Esophagus squamous epithelium (tissue), 5 donors: ENCODE results near the gene TSPAN5. TPM values are rescaled to one million over a fixed set of nuclear protein-coding genes. Genes with fewer than 3 reads are reported as not detected.

Experiments
- DNase-seq: peaks from one replicate; lab custom pipeline; 2025; lab: John Stamatoyannopoulos, UW
- H3K27ac ChIP-seq, 4 donors: fragments of 200-600 bp; sonication (generic); one replicate each; pipeline ENCODE4 v1.5.1; 2016 to 2019; ENCODE audit warnings: mild to moderate bottlenecking in 1 of 4
- H3K27me3 ChIP-seq, 4 donors: fragments of 200-600 bp; sonication (generic); 1 replicate in 3 of 4; 2 replicates in 1 of 4; pipeline versions ENCODE4 v1.5.1 to v1.6.0; 2017 to 2021; ENCODE audit warnings: antibody characterized with exemption in 1 of 4
- H3K36me3 ChIP-seq, 3 donors: fragments of 200-600 bp; sonication (generic); one replicate each; pipeline ENCODE4 v1.5.1; 2016 to 2019
- H3K4me1 ChIP-seq, 3 donors: fragments of 200-600 bp; sonication (generic); one replicate each; pipeline ENCODE4 v1.5.1; 2017 to 2019
- H3K4me3 ChIP-seq, 4 donors: fragments of 200-600 bp; sonication (generic); 1 replicate in 3 of 4; 2 replicates in 1 of 4; pipeline ENCODE4 v1.5.1; 2016 to 2019; ENCODE audit warnings: mild to moderate bottlenecking in 2 of 4, moderate library complexity in 1 of 4
- H3K9me3 ChIP-seq, 3 donors: fragments of 200-600 bp; sonication (generic); one replicate each; pipeline ENCODE4 v1.5.1; 2016 to 2019
- CTCF ChIP-seq, 6 experiments: fragments of 450-650 bp in 4 of 6; fragments of 200-600 bp in 2 of 6; sonication (generic) in 2 of 6; IDR thresholded peaks; one replicate each; pipeline ENCODE4 v1.5.1; 2016 to 2019; ENCODE audit warnings: antibody characterized with exemption in 6 of 6, mild to moderate bottlenecking in 4 of 6, moderate library complexity in 4 of 6
- POLR2A ChIP-seq, 4 donors: fragments of 450-650 bp; IDR thresholded peaks; one replicate each; pipeline ENCODE4 v1.6.1; 2017; ENCODE audit warnings: antibody characterized with exemption in 4 of 4, mild to moderate bottlenecking in 4 of 4, moderate library complexity in 3 of 4
- WGBS, 2 donors: methylation state at CpG; one replicate each; pipeline ENCODE4 v1.1.5; 2018; 5-methylcytosine and 5-hydroxymethylcytosine counted together
- intact Hi-C: fragments of 100-400 bp; cut with DNase I; formaldehyde crosslinking; loops from one replicate; pipeline ENCODE4 v1.15.0; 2022
- total RNA-seq, 4 donors: library from RNA; depleted of rRNA; stranded (reverse); fragments of >200 nt; gene quantifications; one replicate each; pipeline ENCODE4 v1.1.0, GENCODE V29; 2016
- donor health status: DM: yes; HTN: yes; CAD: no.

The TSPAN5 gene
- total RNA-seq, 4 donors from 2014 or later, result 10.9 to 19.0 (median 13.9) TPM

GRCh38 chr4:98612318-98613250 is 45.8 kb downstream of the TSPAN5 start:
- Histone ChIP-seq H3K4me3 (no peak overlapping the region), H3K9me3 (no peaks in the 10 kb centered on the region), H3K4me1 (peaks cover 0 to 33% (median 11%) of the 10 kb centered on the region in 3 donors), H3K36me3 (no peaks in the 10 kb centered on the region), H3K27me3 (no peaks in the 10 kb centered on the region), H3K27ac (no peak overlapping the region)
- WGBS, 2 donors, result 66 to 83% methylated on average over 11 of the region's 11 CpGs
- TF ChIP-seq POLR2A (IDR thresholded peaks at IDR 0.05) (no peak), CTCF (IDR thresholded peaks at IDR 0.05) (no peak)
- intact Hi-C loops, result no loop called here
- no peak for DNase-seq

GRCh38 chr4:98611677-98612317 is 46.6 kb downstream of the TSPAN5 start:
- DNase-seq, result no peak
- H3K27ac ChIP-seq, result no peak overlapping the region
- 87 to 91% methylated on average over 6 of the region's 6 CpGs for WGBS, 2 donors
- no peak for TF ChIP-seq CTCF (IDR thresholded peaks at IDR 0.05)
- no peak for TF ChIP-seq POLR2A (IDR thresholded peaks at IDR 0.05)
- H3K9me3 ChIP-seq, result no peaks in the 10 kb centered on the region
- no peaks in the 10 kb centered on the region for H3K27me3 ChIP-seq
- no peaks in the 10 kb centered on the region for H3K36me3 ChIP-seq
- H3K4me3 ChIP-seq, result no peak overlapping the region
- peaks cover 0 to 28% (median 11%) of the 10 kb centered on the region in 3 donors for H3K4me1 ChIP-seq
- intact Hi-C loops, result no loop called here

- peaks cover 0 to 28% (median 11%) of the 10 kb centered on the region in 3 donors for H3K4me1 ChIP-seq
- intact Hi-C loops, result no loop called here
- WGBS, 2 donors, result 64 to 73% methylated on average over 6 of the region's 6 CpGs
- H3K27me3 ChIP-seq, result no peaks in the 10 kb centered on the region
- no peak for TF ChIP-seq CTCF (IDR thresholded peaks at IDR 0.05)
- TF ChIP-seq POLR2A (IDR thresholded peaks at IDR 0.05), result no peak
- no peaks in the 10 kb centered on the region for H3K36me3 ChIP-seq
- no peak overlapping the region for H3K4me3 ChIP-seq
- no peak overlapping the region for H3K27ac ChIP-seq
- no peak for DNase-seq
- no peaks in the 10 kb centered on the region for H3K9me3 ChIP-seq
Measured at GRCh38 chr4:98610926-98611676, 47.3 kb downstream of the TSPAN5 start.

DNA sequence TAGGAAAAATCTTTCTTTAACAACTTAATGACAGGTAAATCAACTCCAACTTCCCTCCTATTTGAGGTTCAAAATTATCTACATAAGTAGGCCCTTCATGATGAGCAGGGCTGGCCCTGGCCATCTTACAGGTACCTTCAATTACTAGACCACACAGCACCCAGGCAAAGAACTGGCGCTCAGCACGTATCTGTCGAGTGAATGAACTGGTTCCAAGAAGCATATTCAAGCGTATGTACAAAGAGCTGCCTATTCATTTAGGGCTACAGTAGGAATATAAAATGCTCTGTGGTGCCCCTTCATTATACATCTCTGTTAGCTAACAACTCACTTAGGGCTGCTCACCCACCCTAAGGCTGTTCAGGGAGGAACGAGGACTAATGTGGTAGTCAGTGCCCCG is 48.0 kb downstream of the TSPAN5 start:
- DNase-seq, result no peak
- intact Hi-C loops, result no loop called here
- no peaks in the 10 kb centered on the region for H3K9me3 ChIP-seq
- H3K4me3 ChIP-seq, result no peak overlapping the region
- no peaks in the 10 kb centered on the region for H3K36me3 ChIP-seq
- WGBS, 2 donors, result 84 to 98% methylated on average over 6 of the region's 6 CpGs
- H3K4me1 ChIP-seq, result peaks cover 0 to 28% (median 11%) of the 10 kb centered on the region in 3 donors
- TF ChIP-seq POLR2A (IDR thresholded peaks at IDR 0.05), result no peak
- no peak for TF ChIP-seq CTCF (IDR thresholded peaks at IDR 0.05)
- no peaks in the 10 kb centered on the region for H3K27me3 ChIP-seq
- no peak overlapping the region for H3K27ac ChIP-seq
